Thymus (tissue), 11 donors: ENCODE data around the gene TPST2. TPM values are rescaled to one million over a fixed set of nuclear protein-coding genes. Genes with fewer than 3 reads are reported as not detected.

Source experiments
- DNase-seq, 9 donors: peaks; one replicate each; pipeline ENCODE4 v3.0.0-alpha.2; 2013; ENCODE audit warnings: low spot score in 9 of 9, low read depth in 6 of 9, missing footprints in 1 of 9
- H3K27ac ChIP-seq, 2 donors: one replicate each; pipeline ENCODE4 v1.5.1; 2013; ENCODE audit warnings: control low read depth in 1 of 2, low read depth in 1 of 2, low read length in 1 of 2, mild to moderate bottlenecking in 1 of 2, moderate library complexity in 1 of 2
- H3K27me3 ChIP-seq, 2 donors: one replicate each; pipeline ENCODE4 v1.5.1; 2013; ENCODE audit warnings: low read length in 1 of 2; ENCODE audit not compliant: control insufficient read depth in 2 of 2, insufficient read depth in 1 of 2
- H3K36me3 ChIP-seq, 2 donors: one replicate each; pipeline ENCODE4 v1.5.1; 2013; ENCODE audit warnings: low read length in 1 of 2, mild to moderate bottlenecking in 1 of 2, moderate library complexity in 1 of 2; ENCODE audit not compliant: control insufficient read depth in 2 of 2, insufficient read depth in 2 of 2
- H3K4me1 ChIP-seq, 2 donors: one replicate each; pipeline ENCODE4 v1.5.1; 2013; ENCODE audit warnings: low read length in 2 of 2; ENCODE audit not compliant: control insufficient read depth in 2 of 2, insufficient read depth in 2 of 2
- H3K4me3 ChIP-seq, 2 donors: one replicate each; pipeline ENCODE4 v1.5.1; 2013; ENCODE audit warnings: low read length in 2 of 2, control low read depth in 1 of 2, mild to moderate bottlenecking in 1 of 2
- H3K9me3 ChIP-seq, 2 donors: one replicate each; pipeline ENCODE4 v1.5.1; 2013; ENCODE audit warnings: low read length in 1 of 2, mild to moderate bottlenecking in 1 of 2; ENCODE audit not compliant: control insufficient read depth in 2 of 2, insufficient read depth in 1 of 2
- WGBS: extraction: QIAGEN DNeasy Blood & Tissue Kit; methylation state at CpG from one replicate; pipeline ENCODE4 v1.1.7; 2013; 5-methylcytosine and 5-hydroxymethylcytosine counted together
- polyA plus RNA-seq: library from polyadenylated mRNA; stranded (reverse); fragments of 200-250 nt; gene quantifications from one replicate; pipeline ENCODE4 v1.2.3, GENCODE V29; 2013
- total RNA-seq: library from RNA; stranded (reverse); fragments of 120-200 nt; gene quantifications from one replicate; pipeline ENCODE4 v1.2.4, GENCODE V29; 2013
- donor health status: healthy.

Gene TPST2
- total and polyA plus RNA-seq, 2 donors, result 17.0 to 20.3 TPM

DNA sequence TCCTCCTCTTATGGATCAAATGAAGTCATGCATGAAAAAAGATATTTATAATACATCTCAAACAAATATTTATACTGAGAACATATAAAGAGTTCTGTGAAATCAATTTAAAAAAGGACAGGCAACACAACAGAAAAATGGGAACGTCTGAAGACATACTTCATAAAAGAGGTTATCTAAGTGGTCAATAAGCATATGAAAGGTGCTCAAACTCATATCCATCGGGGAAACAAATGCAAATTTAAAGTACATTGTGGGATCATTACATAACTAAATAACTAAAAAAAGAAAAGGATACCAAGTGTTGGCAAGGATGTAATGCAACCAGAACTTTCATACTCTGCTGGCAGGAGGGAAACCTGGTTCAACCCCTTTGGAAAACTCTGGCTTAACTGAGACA, 22.3 kb downstream of the TPST2 start:
- no peaks in the 10 kb centered on the region for H3K9me3 ChIP-seq
- no peak overlapping the region for H3K4me3 ChIP-seq
- H3K27me3 ChIP-seq, result no peaks in the 10 kb centered on the region
- peaks cover 3 to 19% of the 10 kb centered on the region in 2 donors for H3K4me1 ChIP-seq
- H3K27ac ChIP-seq, result no peak overlapping the region
- no peak for DNase-seq
- WGBS, result 94% methylated on average over 2 of the region's 2 CpGs
- peaks cover 2 to 5% of the 10 kb centered on the region in 2 donors for H3K36me3 ChIP-seq

GRCh38 chr22:26566994-26567393, 22.9 kb downstream of the TPST2 start:
- over 99% methylated on average over 3 of the region's 3 CpGs for WGBS
- no peaks in the 10 kb centered on the region for H3K9me3 ChIP-seq
- H3K36me3 ChIP-seq, result peaks cover 2 to 5% of the 10 kb centered on the region in 2 donors
- peaks cover 3 to 17% of the 10 kb centered on the region in 2 donors for H3K4me1 ChIP-seq
- H3K27ac ChIP-seq, result no peak overlapping the region
- H3K27me3 ChIP-seq, result no peaks in the 10 kb centered on the region
- no peak overlapping the region for H3K4me3 ChIP-seq
- no peak for DNase-seq

DNA sequence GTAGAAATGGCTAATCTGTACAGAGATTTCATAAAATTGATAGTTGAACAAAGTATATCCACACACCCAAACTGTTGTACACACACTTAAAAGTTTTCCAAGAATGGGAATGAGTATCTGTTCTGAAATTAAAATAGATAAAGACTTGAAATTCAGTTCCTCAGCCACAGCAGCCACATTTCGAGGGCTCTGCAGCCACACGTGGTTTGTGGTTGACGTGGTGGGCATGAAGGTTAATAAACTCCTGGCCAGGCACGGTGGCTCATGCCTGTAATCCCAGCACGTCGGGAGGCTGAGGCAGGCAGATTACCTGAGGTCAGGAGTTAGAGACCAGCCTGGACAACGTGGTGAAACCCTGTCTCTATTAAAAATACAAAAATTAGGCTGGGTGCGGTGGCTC, 24.0 kb downstream of the TPST2 start:
- 54% methylated on average over 8 of the region's 8 CpGs for WGBS
- no peaks in the 10 kb centered on the region for H3K9me3 ChIP-seq
- DNase-seq, result no peak
- no peak overlapping the region for H3K27ac ChIP-seq
- H3K36me3 ChIP-seq, result peaks cover 2 to 5% of the 10 kb centered on the region in 2 donors
- H3K4me3 ChIP-seq, result no peak overlapping the region
- H3K4me1 ChIP-seq, result peaks cover 3 to 8% of the 10 kb centered on the region in 2 donors
- no peaks in the 10 kb centered on the region for H3K27me3 ChIP-seq

DNA sequence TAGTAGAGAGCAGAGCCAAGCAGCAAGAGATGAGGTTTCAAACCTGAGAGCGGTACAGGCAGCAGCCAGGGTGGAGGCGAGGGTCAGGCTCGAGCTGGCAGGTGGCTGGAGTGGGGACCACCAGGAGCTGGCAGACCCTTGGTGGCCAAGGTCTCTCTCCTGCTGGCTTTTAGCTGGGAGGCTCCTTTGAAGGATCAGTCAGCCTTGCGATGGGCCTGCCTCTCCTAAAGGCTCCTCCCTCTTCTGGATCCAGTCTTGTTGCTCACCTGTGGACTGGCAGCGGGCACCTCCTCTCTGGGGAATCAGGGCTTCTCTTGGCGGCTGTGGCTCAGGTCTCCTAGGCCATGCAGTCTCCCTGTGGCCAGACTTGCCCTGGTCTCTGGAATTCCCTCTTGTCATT, 24.8 kb downstream of the TPST2 start:
- Histone ChIP-seq H3K4me3 (no peak overlapping the region), H3K36me3 (peaks cover 2 to 5% of the 10 kb centered on the region in 2 donors), H3K27ac (no peak overlapping the region), H3K9me3 (no peaks in the 10 kb centered on the region), H3K4me1 (peaks cover 0 to under 1% of the 10 kb centered on the region in 2 donors), H3K27me3 (no peaks in the 10 kb centered on the region)
- WGBS, result 98% methylated on average over 6 of the region's 6 CpGs
- DNase-seq, result no peak

GRCh38 chr22:26564672-26565071, 25.3 kb downstream of the TPST2 start:
- H3K27me3 ChIP-seq, result no peaks in the 10 kb centered on the region
- H3K27ac ChIP-seq, result no peak overlapping the region
- no peak overlapping the region for H3K4me3 ChIP-seq
- WGBS, result 100% methylated on average over 3 of the region's 3 CpGs
- no peaks in the 10 kb centered on the region for H3K9me3 ChIP-seq
- DNase-seq, result no peak
- peaks cover 2 to 5% of the 10 kb centered on the region in 2 donors for H3K36me3 ChIP-seq
- no peaks in the 10 kb centered on the region for H3K4me1 ChIP-seq

DNA sequence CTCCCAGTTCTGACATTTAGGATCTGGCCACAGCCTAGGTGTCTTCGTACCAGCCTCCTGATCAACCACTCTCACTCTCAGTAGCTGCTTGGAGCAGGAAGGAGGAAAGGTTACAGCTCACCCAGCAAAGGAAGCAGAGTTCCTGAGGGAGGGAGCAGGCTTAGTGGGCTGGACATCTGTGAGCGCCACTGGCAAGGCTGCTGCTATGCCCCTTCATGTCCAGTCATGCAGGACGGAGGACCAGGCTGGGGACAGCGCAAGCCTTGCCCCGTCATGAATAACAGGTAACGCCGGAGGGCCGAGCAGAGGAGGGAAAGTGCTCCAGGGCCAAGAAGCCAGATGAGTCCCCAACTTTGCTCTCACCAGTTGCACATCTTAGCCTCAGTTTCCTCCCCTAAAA, 25.8 kb downstream of the TPST2 start:
- no peaks in the 10 kb centered on the region for H3K27me3 ChIP-seq
- no peak overlapping the region for H3K4me3 ChIP-seq
- peaks cover 2 to 5% of the 10 kb centered on the region in 2 donors for H3K36me3 ChIP-seq
- H3K4me1 ChIP-seq, result no peaks in the 10 kb centered on the region
- no peaks in the 10 kb centered on the region for H3K9me3 ChIP-seq
- H3K27ac ChIP-seq, result no peak overlapping the region
- no peak for DNase-seq
- WGBS, result 95% methylated on average over 8 of the region's 8 CpGs

GRCh38 chr22:26563022-26563421, 26.9 kb downstream of the TPST2 start:
- Histone ChIP-seq H3K27me3 (no peaks in the 10 kb centered on the region), H3K27ac (no peak overlapping the region), H3K9me3 (no peaks in the 10 kb centered on the region), H3K36me3 (peaks cover 2 to 5% of the 10 kb centered on the region in 2 donors), H3K4me3 (no peak overlapping the region), H3K4me1 (no peaks in the 10 kb centered on the region)
- 92% methylated on average over 5 of the region's 5 CpGs for WGBS
- no peak for DNase-seq

DNA sequence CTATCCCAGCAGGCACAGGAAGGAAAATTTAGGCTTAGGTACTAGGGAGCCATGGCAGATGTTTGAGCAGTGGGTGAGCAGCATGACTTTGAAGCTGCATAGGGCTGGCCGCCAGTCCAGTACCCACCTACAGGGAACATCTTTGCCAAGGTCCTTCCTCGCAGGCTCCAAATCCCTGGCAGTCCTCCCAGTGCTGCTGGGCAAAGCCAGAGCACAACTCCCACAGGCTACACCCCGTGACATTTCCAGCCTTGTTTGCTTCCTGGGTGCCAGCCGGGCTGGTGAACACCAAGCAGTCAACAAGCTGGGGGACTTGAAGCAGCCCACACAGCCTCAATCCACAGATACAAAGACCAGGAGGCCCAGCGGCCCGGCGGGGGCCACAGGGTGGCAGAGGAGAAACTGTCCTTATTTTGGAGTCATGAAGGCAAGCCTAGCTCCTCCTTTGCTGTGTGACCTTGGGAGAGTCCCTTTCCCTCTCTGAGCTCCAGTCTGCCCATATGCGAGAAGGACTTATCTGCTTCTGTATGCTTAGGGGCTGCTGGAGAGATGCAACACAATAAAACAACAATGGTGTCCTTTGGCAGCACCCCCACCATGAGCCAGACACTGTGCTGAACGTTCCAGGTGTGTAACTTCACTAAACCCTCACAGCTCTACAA, 28.0 kb downstream of the TPST2 start:
- no peak for DNase-seq
- H3K4me3 ChIP-seq, result no peak overlapping the region
- no peaks in the 10 kb centered on the region for H3K27me3 ChIP-seq
- H3K27ac ChIP-seq, result no peak overlapping the region
- no peaks in the 10 kb centered on the region for H3K9me3 ChIP-seq
- H3K36me3 ChIP-seq, result peaks cover 2 to 5% of the 10 kb centered on the region in 2 donors
- WGBS, result 94% methylated on average over 9 of the region's 9 CpGs
- no peaks in the 10 kb centered on the region for H3K4me1 ChIP-seq

DNA sequence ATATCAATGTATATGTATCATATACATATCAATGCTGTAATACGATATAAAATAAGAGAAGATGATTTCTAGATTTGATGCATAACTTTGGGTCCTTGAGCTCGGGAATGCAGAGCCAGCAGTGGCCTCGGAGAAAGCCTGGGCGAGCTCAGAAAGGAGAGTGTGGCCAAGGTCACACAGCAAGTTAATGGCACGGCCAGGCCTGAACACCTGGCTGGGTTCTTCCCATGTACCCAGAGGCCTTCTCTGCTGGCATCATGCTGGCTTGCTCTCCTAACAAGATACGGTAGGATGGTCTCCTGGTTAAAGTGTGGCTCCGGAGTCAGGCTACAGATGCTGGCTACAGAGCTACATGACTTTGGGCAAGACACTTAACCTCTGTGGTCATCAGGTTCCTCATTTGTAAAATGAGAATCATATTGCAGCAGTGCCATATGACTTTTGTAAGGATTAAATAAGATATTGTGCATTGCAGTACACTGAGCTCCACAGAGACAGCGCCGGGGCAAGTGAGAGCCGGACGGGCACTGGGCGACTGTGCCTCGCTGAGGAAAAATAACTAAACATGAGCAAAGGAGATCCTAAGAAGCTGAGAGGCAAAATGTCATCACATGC, 29.9 kb downstream of the TPST2 start:
- no peak overlapping the region for H3K27ac ChIP-seq
- no peaks in the 10 kb centered on the region for H3K4me1 ChIP-seq
- peaks cover 2 to 5% of the 10 kb centered on the region in 2 donors for H3K36me3 ChIP-seq
- no peak for DNase-seq
- H3K9me3 ChIP-seq, result no peaks in the 10 kb centered on the region
- H3K4me3 ChIP-seq, result no peak overlapping the region
- WGBS, result 99% methylated on average over 13 of the region's 13 CpGs
- no peaks in the 10 kb centered on the region for H3K27me3 ChIP-seq
